SU-DHL-6 (cell line): ENCODE data around the gene ITGB7.

ENCODE experiments used
- EZH2phosphoT487 ChIP-seq: fragments of 200-600 bp; sonication (generic), shearing (Covaris generic); conservative IDR thresholded peaks from 2 replicates; pipeline ENCODE4 v1.6.1; 2018; ENCODE audit warnings: mild to moderate bottlenecking, antibody characterized with exemption, low read length, moderate library complexity, mixed read lengths
- TF ChIP-seq, protein P1 (sequence below): fragments of 200-600 bp; sonication (generic); IDR thresholded peaks from one replicate; pipeline ENCODE4 v1.5.1; 2017; ENCODE audit warnings: antibody characterized with exemption, mild to moderate bottlenecking, low read length, moderate library complexity; ENCODE audit not compliant: insufficient read depth, poor library complexity, severe bottlenecking

DNA sequence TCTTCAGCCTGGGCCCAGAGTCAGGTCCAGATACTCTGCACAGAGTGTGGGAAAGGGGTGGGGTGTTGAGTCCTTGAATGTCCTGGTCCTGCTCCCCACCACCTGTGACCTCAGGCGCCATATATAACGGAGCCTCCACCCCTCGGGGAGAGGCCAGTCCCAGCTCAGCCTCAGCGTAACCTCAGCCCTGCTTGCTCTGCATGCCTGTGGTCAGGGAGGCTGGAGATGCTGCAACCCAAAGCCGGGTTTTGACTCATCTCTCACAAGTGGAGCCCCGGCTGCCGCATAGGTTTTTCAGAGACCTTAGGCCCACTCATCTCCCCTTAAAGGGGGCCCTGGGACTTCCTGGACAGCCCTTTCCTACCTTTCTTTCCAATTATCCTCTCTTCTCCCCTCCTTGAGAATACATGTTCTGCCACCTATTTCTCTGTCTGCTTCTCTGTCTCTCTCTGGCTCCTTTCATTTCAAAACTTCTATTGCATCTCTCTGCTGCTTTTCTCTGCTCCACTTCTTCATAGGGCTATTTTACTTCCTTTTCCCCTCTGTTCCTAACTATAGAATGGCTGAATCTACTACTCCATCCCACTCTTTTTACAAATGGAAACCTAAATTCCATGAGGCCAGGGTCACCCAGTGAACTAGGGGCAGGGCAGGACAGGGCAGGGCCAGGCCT lies 1.2 kb downstream of the ITGB7 start:
- TF ChIP-seq, protein P1, sequence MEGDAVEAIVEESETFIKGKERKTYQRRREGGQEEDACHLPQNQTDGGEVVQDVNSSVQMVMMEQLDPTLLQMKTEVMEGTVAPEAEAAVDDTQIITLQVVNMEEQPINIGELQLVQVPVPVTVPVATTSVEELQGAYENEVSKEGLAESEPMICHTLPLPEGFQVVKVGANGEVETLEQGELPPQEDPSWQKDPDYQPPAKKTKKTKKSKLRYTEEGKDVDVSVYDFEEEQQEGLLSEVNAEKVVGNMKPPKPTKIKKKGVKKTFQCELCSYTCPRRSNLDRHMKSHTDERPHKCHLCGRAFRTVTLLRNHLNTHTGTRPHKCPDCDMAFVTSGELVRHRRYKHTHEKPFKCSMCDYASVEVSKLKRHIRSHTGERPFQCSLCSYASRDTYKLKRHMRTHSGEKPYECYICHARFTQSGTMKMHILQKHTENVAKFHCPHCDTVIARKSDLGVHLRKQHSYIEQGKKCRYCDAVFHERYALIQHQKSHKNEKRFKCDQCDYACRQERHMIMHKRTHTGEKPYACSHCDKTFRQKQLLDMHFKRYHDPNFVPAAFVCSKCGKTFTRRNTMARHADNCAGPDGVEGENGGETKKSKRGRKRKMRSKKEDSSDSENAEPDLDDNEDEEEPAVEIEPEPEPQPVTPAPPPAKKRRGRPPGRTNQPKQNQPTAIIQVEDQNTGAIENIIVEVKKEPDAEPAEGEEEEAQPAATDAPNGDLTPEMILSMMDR = no peak
- no peak for TF ChIP-seq EZH2phosphoT487
